ENCODE results near the gene APEH.

APEH gene

DNA sequence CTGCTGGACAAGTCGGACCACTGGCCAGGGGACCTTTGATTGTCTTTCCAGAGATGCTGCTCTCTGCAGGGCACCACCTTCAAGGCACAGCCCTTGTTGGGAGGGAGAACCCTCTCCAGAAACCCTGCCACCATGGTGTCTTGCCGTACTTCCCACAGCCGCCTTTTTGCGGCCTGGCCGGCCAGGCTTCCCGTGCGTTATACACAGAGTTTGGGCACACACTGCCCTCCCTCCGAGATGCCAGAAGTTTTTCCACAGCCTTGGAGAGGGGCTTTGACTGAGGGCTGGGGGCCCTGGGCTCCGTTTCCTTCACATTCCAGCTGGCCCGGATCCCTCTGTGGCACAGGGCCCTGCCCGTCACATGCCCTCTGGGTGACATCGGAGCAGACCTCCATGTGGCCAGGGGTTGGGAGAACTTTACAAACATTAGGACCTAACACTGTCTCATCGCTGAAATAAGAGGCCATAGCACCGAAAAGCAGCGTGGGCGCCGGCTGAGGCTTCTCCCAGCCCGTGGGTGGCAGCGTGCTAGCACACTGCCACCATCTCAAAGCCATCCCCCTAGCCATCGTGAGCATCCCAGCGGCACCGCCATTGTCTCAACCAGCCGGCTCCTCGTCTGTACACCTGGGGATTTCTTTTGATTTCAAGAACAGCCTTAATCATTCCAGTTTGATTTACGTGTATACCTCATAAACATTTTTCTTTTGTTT lies 6.3 kb upstream of the APEH start:
- no peaks in the 10 kb centered on the region for H3K36me3 ChIP-seq
- no peaks in the 10 kb centered on the region for H3K27me3 ChIP-seq
- no peaks in the 10 kb centered on the region for H3K4me1 ChIP-seq
- TF ChIP-seq, protein P1, sequence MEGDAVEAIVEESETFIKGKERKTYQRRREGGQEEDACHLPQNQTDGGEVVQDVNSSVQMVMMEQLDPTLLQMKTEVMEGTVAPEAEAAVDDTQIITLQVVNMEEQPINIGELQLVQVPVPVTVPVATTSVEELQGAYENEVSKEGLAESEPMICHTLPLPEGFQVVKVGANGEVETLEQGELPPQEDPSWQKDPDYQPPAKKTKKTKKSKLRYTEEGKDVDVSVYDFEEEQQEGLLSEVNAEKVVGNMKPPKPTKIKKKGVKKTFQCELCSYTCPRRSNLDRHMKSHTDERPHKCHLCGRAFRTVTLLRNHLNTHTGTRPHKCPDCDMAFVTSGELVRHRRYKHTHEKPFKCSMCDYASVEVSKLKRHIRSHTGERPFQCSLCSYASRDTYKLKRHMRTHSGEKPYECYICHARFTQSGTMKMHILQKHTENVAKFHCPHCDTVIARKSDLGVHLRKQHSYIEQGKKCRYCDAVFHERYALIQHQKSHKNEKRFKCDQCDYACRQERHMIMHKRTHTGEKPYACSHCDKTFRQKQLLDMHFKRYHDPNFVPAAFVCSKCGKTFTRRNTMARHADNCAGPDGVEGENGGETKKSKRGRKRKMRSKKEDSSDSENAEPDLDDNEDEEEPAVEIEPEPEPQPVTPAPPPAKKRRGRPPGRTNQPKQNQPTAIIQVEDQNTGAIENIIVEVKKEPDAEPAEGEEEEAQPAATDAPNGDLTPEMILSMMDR (IDR thresholded peaks at IDR 0.05; ENCODE audit: low read depth, low read length): no peak
- no peak for DNase-seq
- H3K9me3 ChIP-seq: no peaks in the 10 kb centered on the region
- no peak overlapping the region for H3K4me3 ChIP-seq (ENCODE audit: low read depth, low read length)

DNA sequence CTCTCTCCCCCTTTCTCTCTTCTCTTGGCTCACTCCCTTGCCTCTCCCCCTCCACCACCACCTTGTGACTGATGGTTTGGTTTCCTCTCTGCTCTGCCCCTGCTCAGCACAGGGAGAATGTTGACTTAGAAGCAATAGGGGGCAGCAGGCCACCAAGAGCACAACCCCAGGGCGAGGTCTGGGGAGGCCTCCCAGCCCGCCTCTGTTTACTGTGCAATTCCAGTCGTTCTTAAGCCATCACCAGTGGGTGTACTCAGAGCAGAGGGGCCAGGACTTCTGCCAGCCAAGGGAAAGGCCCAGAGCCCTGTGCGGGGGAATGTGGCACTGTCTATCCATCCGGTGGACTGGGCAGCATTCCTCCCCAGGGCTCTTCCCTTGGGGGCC lies 5.7 kb upstream of the APEH start:
- Histone ChIP-seq H3K4me1 (no peaks in the 10 kb centered on the region), H3K36me3 (no peaks in the 10 kb centered on the region), H3K27me3 (no peaks in the 10 kb centered on the region), H3K9me3 (no peaks in the 10 kb centered on the region), H3K4me3 (ENCODE audit: low read depth, low read length) (no peak overlapping the region)
- no peak for DNase-seq
- TF ChIP-seq, protein P1 (IDR thresholded peaks at IDR 0.05; ENCODE audit: low read depth, low read length): no peak

DNA sequence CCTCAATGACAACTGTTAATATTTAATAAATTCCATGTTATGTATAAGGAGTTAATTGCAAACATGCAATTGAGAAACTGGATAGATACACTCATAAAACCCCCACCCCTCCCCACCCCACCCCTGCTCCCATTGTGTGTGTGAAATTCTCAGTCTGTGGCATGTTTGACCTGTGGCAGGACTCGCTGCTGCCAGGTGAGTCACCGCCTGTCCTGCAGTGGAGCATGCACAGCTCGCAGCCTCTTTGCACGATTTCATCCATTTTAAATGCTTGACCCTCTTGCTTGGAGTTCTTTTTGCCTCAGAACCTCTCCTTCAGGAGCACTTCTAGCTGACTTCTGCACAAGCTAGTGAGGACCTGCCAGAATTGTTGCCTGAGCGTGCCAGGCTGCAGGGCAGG lies 5.3 kb upstream of the APEH start:
- no peaks in the 10 kb centered on the region for H3K36me3 ChIP-seq
- H3K9me3 ChIP-seq: no peaks in the 10 kb centered on the region
- TF ChIP-seq, protein P1 (IDR thresholded peaks at IDR 0.05; ENCODE audit: low read depth, low read length): no peak
- H3K4me1 ChIP-seq: no peaks in the 10 kb centered on the region
- no peak overlapping the region for H3K4me3 ChIP-seq (ENCODE audit: low read depth, low read length)
- no peaks in the 10 kb centered on the region for H3K27me3 ChIP-seq
- no peak for DNase-seq

DNA sequence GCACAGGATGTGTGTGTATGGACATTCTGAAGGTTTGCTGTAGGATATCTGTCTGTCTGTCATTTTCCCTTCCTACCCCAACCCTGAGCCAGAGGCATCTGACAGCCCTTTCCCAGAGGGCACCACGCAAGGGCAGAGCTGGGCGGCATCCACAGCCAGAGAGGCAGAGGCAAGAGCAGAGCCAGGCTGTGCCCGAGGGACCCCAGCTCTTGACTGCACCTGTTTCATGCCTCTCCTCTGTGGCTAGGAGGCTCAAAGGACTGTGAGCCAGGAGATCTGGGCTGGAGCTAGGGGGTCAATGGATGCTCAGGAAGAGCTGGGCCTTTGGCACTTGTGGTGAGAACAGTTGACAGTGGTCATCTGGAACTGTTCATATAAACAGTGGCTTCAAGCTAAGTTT lies 4.8 kb upstream of the APEH start:
- DNase-seq: no peak
- TF ChIP-seq, protein P1 (IDR thresholded peaks at IDR 0.05; ENCODE audit: low read depth, low read length): no peak
- no peaks in the 10 kb centered on the region for H3K4me1 ChIP-seq
- H3K27me3 ChIP-seq: no peaks in the 10 kb centered on the region
- H3K4me3 ChIP-seq (ENCODE audit: low read depth, low read length): no peak overlapping the region
- H3K36me3 ChIP-seq: no peaks in the 10 kb centered on the region
- H3K9me3 ChIP-seq: no peaks in the 10 kb centered on the region

DNA sequence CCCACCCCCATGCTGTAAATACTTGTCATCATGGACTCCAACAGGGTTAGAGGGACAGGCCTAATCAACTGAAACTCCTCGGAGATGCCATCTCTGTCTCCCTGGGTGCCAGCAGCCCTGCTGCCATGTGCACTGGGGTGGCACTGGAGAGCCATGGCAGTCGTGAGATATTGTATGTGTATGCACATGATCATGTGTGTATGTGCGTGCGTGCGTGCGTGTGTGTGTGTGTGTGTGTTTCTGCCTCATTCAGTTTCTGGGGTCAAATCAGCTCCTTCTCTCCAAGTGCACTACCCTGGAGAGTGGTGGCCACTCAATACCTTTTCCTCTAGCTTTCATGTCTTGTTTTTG lies 3.2 kb upstream of the APEH start:
- H3K4me3 ChIP-seq (ENCODE audit: low read depth, low read length): no peak overlapping the region
- no peaks in the 10 kb centered on the region for H3K27me3 ChIP-seq
- DNase-seq: no peak
- H3K4me1 ChIP-seq: 0 out of 2 replicates have a peak, but pooled peaks cover 3% of the 10 kb centered on the region
- TF ChIP-seq, protein P1 (IDR thresholded peaks at IDR 0.05; ENCODE audit: low read depth, low read length): no peak
- no peaks in the 10 kb centered on the region for H3K9me3 ChIP-seq
- no peaks in the 10 kb centered on the region for H3K36me3 ChIP-seq

All from BE2C (cell line).